Hepatocyte (in vitro differentiated cells): ENCODE measurements around the gene S1PR3. TPM values are rescaled to one million over a fixed set of nuclear protein-coding genes. Genes with fewer than 3 reads are reported as not detected.

Source experiments
- DNase-seq: peaks from one replicate; pipeline ENCODE4 v3.0.0-alpha.2; 2016; ENCODE audit warnings: low spot score
- H2AFZ ChIP-seq: fragments of 200-600 bp; sonication (generic); 2 replicates; pipeline ENCODE4 v1.6.0; 2016; ENCODE audit warnings: antibody characterized with exemption, mild to moderate bottlenecking
- H3K27ac ChIP-seq: fragments of 200-600 bp; sonication (generic); 2 replicates; pipeline ENCODE4 v1.5.1; 2016; ENCODE audit warnings: mild to moderate bottlenecking
- H3K27me3 ChIP-seq: fragments of 200-600 bp; sonication (generic); 2 replicates; pipeline ENCODE4 v1.6.1; 2016
- H3K36me3 ChIP-seq: fragments of 200-600 bp; sonication (generic); replicated peaks from 2 replicates; pipeline ENCODE4 v1.5.1; 2016; ENCODE audit warnings: low read depth; ENCODE audit not compliant: insufficient read depth
- H3K4me1 ChIP-seq: fragments of 200-600 bp; sonication (generic); 2 replicates; pipeline ENCODE4 v1.5.1; 2016; ENCODE audit warnings: mild to moderate bottlenecking, moderate library complexity; ENCODE audit not compliant: insufficient read depth
- H3K4me2 ChIP-seq: fragments of 200-600 bp; sonication (generic); 2 replicates; pipeline ENCODE4 v1.6.0; 2016
- H3K4me3 ChIP-seq: fragments of 200-600 bp; sonication (generic); 2 replicates; pipeline ENCODE4 v1.5.1; 2016; ENCODE audit warnings: mild to moderate bottlenecking
- H3K79me2 ChIP-seq: fragments of 200-600 bp; sonication (generic); 2 replicates; pipeline ENCODE4 v1.6.0; 2017; ENCODE audit warnings: mild to moderate bottlenecking
- H3K9me2 ChIP-seq: fragments of 200-600 bp; sonication (generic); replicated peaks from 2 replicates; pipeline ENCODE4 v1.6.0; 2017; ENCODE audit warnings: mild to moderate bottlenecking; ENCODE audit not compliant: insufficient read depth
- H3K9me3 ChIP-seq: fragments of 200-600 bp; sonication (generic); 2 replicates; pipeline ENCODE4 v1.5.1; 2016; ENCODE audit warnings: low read depth, mild to moderate bottlenecking
- H4K20me1 ChIP-seq: fragments of 200-600 bp; sonication (generic); 2 replicates; pipeline ENCODE4 v1.6.0; 2016; ENCODE audit warnings: mild to moderate bottlenecking; ENCODE audit not compliant: insufficient read depth, poor library complexity, severe bottlenecking
- CTCF ChIP-seq: fragments of 200-600 bp; sonication (generic); IDR thresholded peaks from 2 replicates; pipeline ENCODE4 v1.5.1; 2016; ENCODE audit warnings: antibody characterized with exemption, mild to moderate bottlenecking; ENCODE audit not compliant: poor library complexity
- EZH2 ChIP-seq: fragments of 200-600 bp; sonication (generic); IDR thresholded peaks from 2 replicates; pipeline ENCODE4 v1.6.1; 2016; ENCODE audit warnings: antibody characterized with exemption, mild to moderate bottlenecking, borderline replicate concordance
- EZH2phosphoT487 ChIP-seq: fragments of 200-600 bp; sonication (generic); IDR thresholded peaks from one replicate; pipeline ENCODE4 v1.6.1; 2018; ENCODE audit warnings: antibody characterized with exemption, mild to moderate bottlenecking, low read depth, moderate library complexity; ENCODE audit not compliant: unreplicated experiment, severe bottlenecking
- WGBS: methylation state at CpG from one replicate; pipeline ENCODE4 v1.1.6; 2016; ENCODE audit warnings: low lambda C conversion rate; ENCODE audit errors: missing lambda C conversion rate; 5-methylcytosine and 5-hydroxymethylcytosine counted together
- polyA plus RNA-seq: library from polyadenylated mRNA; unstranded; fragments of >200 nt; fragmentation: Nextera tagmentation; extraction: Ambion mirVana; gene quantifications from 2 replicates; pipeline ENCODE4 v1.2.1, GENCODE V29; 2016
- total RNA-seq: library from RNA; depleted of rRNA; stranded (reverse); fragments of >200 nt; gene quantifications from 2 replicates; pipeline ENCODE4 v1.2.3, GENCODE V29; 2014

The S1PR3 gene
- total and polyA plus RNA-seq, 2 experiments from 2014 or later, result 21.4 to 46.1 TPM

- TF ChIP-seq CTCF, result no peak
- no peak for TF ChIP-seq EZH2phosphoT487
- TF ChIP-seq EZH2, result no peak
- no peaks in the 10 kb centered on the region for H4K20me1 ChIP-seq
- H3K36me3 ChIP-seq, result no peaks in the 10 kb centered on the region
- no peak overlapping the region for H3K4me3 ChIP-seq
- H3K79me2 ChIP-seq, result no peaks in the 10 kb centered on the region
- no peaks in the 10 kb centered on the region for H3K4me1 ChIP-seq
- WGBS, result 98% methylated on average over 2 of the region's 2 CpGs
- no peak overlapping the region for H3K4me2 ChIP-seq
- H3K9me3 ChIP-seq, result no peaks in the 10 kb centered on the region
- DNase-seq, result no peak
- H2AFZ ChIP-seq, result no peak overlapping the region
- H3K27me3 ChIP-seq, result no peaks in the 10 kb centered on the region
- H3K9me2 ChIP-seq, result no peaks in the 10 kb centered on the region
- H3K27ac ChIP-seq, result no peak overlapping the region
Measured at GRCh38 chr9:88979021-88979420, 12.2 kb upstream of the S1PR3 start.

GRCh38 chr9:88979791-88980190 lies 11.5 kb upstream of the S1PR3 start:
- Histone ChIP-seq H3K4me2 (no peak overlapping the region), H3K4me3 (no peak overlapping the region), H4K20me1 (no peaks in the 10 kb centered on the region), H3K79me2 (no peaks in the 10 kb centered on the region), H3K27me3 (no peaks in the 10 kb centered on the region), H3K9me3 (no peaks in the 10 kb centered on the region), H3K36me3 (no peaks in the 10 kb centered on the region), H3K4me1 (no peaks in the 10 kb centered on the region), H3K9me2 (no peaks in the 10 kb centered on the region), H2AFZ (no peak overlapping the region), H3K27ac (no peak overlapping the region)
- TF ChIP-seq EZH2phosphoT487 (no peak), CTCF (no peak), EZH2 (no peak)
- 87% methylated on average over 2 of the region's 2 CpGs for whole genome bisulfite sequencing
- DNase-seq, result no peak

- no peak overlapping the region for H3K4me2 ChIP-seq
- no peak overlapping the region for H2AFZ ChIP-seq
- no peaks in the 10 kb centered on the region for H3K9me2 ChIP-seq
- 60% methylated on average over 1 of the region's 1 CpG for WGBS
- H3K27ac ChIP-seq, result peak overlapping the region; percentile 42
- H4K20me1 ChIP-seq, result no peaks in the 10 kb centered on the region
- TF ChIP-seq CTCF (no peak), EZH2phosphoT487 (no peak), EZH2 (no peak)
- H3K4me3 ChIP-seq, result no peak overlapping the region
- H3K36me3 ChIP-seq, result no peaks in the 10 kb centered on the region
- no peaks in the 10 kb centered on the region for H3K79me2 ChIP-seq
- no peak for DNase-seq
- H3K4me1 ChIP-seq, result no peaks in the 10 kb centered on the region
- no peaks in the 10 kb centered on the region for H3K27me3 ChIP-seq
- H3K9me3 ChIP-seq, result no peaks in the 10 kb centered on the region
Measured at GRCh38 chr9:88980740-88981203, 10.5 kb upstream of the S1PR3 start.

GRCh38 chr9:88983865-88984542 lies 7.3 kb upstream of the S1PR3 start:
- 63% methylated on average over 2 of the region's 2 CpGs for WGBS
- no peak overlapping the region for H2AFZ ChIP-seq
- no peaks in the 10 kb centered on the region for H3K27me3 ChIP-seq

More at GRCh38 chr9:88983865-88984542, 7.3 kb upstream of the S1PR3 start:
- no peaks in the 10 kb centered on the region for H4K20me1 ChIP-seq
- no peaks in the 10 kb centered on the region for H3K36me3 ChIP-seq
- H3K27ac ChIP-seq, result no peak overlapping the region
- no peaks in the 10 kb centered on the region for H3K9me3 ChIP-seq
- peaks cover 3% of the 10 kb centered on the region for H3K4me1 ChIP-seq
- TF ChIP-seq CTCF (no peak), EZH2phosphoT487 (no peak), EZH2 (no peak)
- no peak overlapping the region for H3K4me2 ChIP-seq
- DNase-seq, result no peak
- H3K9me2 ChIP-seq, result no peaks in the 10 kb centered on the region
- no peak overlapping the region for H3K4me3 ChIP-seq
- H3K79me2 ChIP-seq, result no peaks in the 10 kb centered on the region
